Activated naive CD4-positive, alpha-beta T cell treated with anti-CD3 and anti-CD28 coated beads for 36 hours (primary cell): Measurements from ENCODE around the gene CSDE1. TPM values are rescaled to one million over a fixed set of nuclear protein-coding genes. Genes with fewer than 3 reads are reported as not detected.
"Not testable (repeated sequence)": the region's sequence is repeated elsewhere in the genome, so short reads cannot be mapped to it uniquely, and the experiment has no call there.

Experiments used
- CTCF ChIA-PET: fragments of 350-600 bp; sonication (Branson Sonifier 250); formaldehyde crosslinking; loops from one replicate; lab custom pipeline; 2021; ENCODE audit warnings: antibody characterized with exemption; lab: Charles Lee
- DNase-seq: peaks from one replicate; pipeline ENCODE4 v3.0.0-alpha.2; 2020
- H3K27ac Mint-ChIP-seq: one replicate; pipeline ENCODE4 v1.8.0; 2021; ENCODE audit warnings: mild to moderate bottlenecking, mixed read lengths
- H3K27me3 Mint-ChIP-seq: one replicate; pipeline ENCODE4 v1.8.0; 2021; ENCODE audit warnings: low read depth, mixed read lengths
- H3K36me3 Mint-ChIP-seq: one replicate; pipeline ENCODE4 v1.8.0; 2021; ENCODE audit warnings: low read depth, mixed read lengths
- H3K4me1 Mint-ChIP-seq: one replicate; pipeline ENCODE4 v1.8.0; 2021; ENCODE audit warnings: low read depth, mixed read lengths
- H3K4me3 Mint-ChIP-seq: one replicate; pipeline ENCODE4 v1.8.0; 2021; ENCODE audit warnings: mild to moderate bottlenecking, moderate library complexity, mixed read lengths
- H3K9me3 Mint-ChIP-seq: one replicate; pipeline ENCODE4 v1.8.0; 2021; ENCODE audit warnings: mixed read lengths
- intact Hi-C: fragments of 100-400 bp; cut with micrococcal nuclease; formaldehyde crosslinking; loops from one replicate; pipeline ENCODE4 v1.15.1; 2023
- total RNA-seq, 2 experiments: library from RNA; stranded (reverse); gene quantifications; one replicate each; pipeline ENCODE4 v1.2.3, GENCODE V29; 2021

Gene CSDE1
- total RNA-seq, 2 experiments from 2014 or later, result 533 to 579 TPM

GRCh38 chr1:114764689-114765088 is 6.9 kb upstream of the CSDE1 start:
- Mint-ChIP-seq H3K27me3 (no peaks in the 10 kb centered on the region), H3K36me3 (peaks cover 4% of the 10 kb centered on the region), H3K4me3 (no peak overlapping the region), H3K4me1 (no peaks in the 10 kb centered on the region), H3K9me3 (peaks cover 5% of the 10 kb centered on the region), H3K27ac (no peak overlapping the region)
- CTCF ChIA-PET, result no interaction called here
- no peak for DNase-seq
- intact Hi-C loops, result no loop called here

GRCh38 chr1:114758256-114758832 is 560 bp upstream of the CSDE1 start:
- intact Hi-C loops, result loop anchor here (1.0 to 5.0 kb wide), 4 partner anchors 291 to 1366 kb away; partner anchors contain the start of genes MAGI3 and RSBN1
- Mint-ChIP-seq H3K36me3 (peaks cover 21% of the 10 kb centered on the region), H3K9me3 (peaks cover 3% of the 10 kb centered on the region), H3K4me1 (peaks cover 44% of the 10 kb centered on the region), H3K4me3 (peak overlapping the region; percentile 99), H3K27me3 (no peaks in the 10 kb centered on the region), H3K27ac (peak overlapping the region; percentile 100)
- CTCF ChIA-PET, result no interaction called here
- no peak for DNase-seq

- Mint-ChIP-seq H3K27ac (peak overlapping the region; percentile 100), H3K9me3 (no peaks in the 10 kb centered on the region), H3K4me3 (peak overlapping the region; percentile 99), H3K4me1 (peaks cover 56% of the 10 kb centered on the region), H3K27me3 (no peaks in the 10 kb centered on the region), H3K36me3 (peaks cover 20% of the 10 kb centered on the region)
- intact Hi-C loops, result loop anchor here (1.0 to 5.0 kb wide), 14 partner anchors 11 to 1618 kb away; partner anchors contain the start of genes BCAS2, DENND2C, MAGI3 and NRAS
- DNase-seq, result peak; percentile 30
- CTCF ChIA-PET, result no interaction called here
Measured at GRCh38 chr1:114756949-114757454, 782 bp downstream of the CSDE1 start.

GRCh38 chr1:114756009-114756892 is 1.5 kb downstream of the CSDE1 start:
- H3K9me3 Mint-ChIP-seq, result no peaks in the 10 kb centered on the region
- H3K36me3 Mint-ChIP-seq, result peaks cover 20% of the 10 kb centered on the region
- CTCF ChIA-PET, result interaction anchor here (0.6 kb wide), 1 partner anchor 8 kb away, joined by 5 read pairs; no protein-coding TSS in a partner anchor
- peak; percentile 8 for DNase-seq
- peak overlapping the region; percentile 99 for H3K4me3 Mint-ChIP-seq
- H3K27me3 Mint-ChIP-seq, result no peaks in the 10 kb centered on the region
- H3K27ac Mint-ChIP-seq, result peak overlapping the region; percentile 100
- peaks cover 64% of the 10 kb centered on the region for H3K4me1 Mint-ChIP-seq
- intact Hi-C loops, result loop anchor here (2.0 to 5.0 kb wide), 7 partner anchors 289 to 1619 kb away; partner anchors contain the start of genes MAGI3 and RSBN1

GRCh38 chr1:114755006-114755931 is 2.5 kb downstream of the CSDE1 start:
- H3K4me3 Mint-ChIP-seq, result peak overlapping the region; percentile 99
- intact Hi-C loops, result loop anchor here (5.0 kb wide), 3 partner anchors 288 to 1363 kb away; partner anchors contain the start of genes MAGI3 and RSBN1
- H3K4me1 Mint-ChIP-seq, result peaks cover 73% of the 10 kb centered on the region

GRCh38 chr1:114753702-114754101 is 4.1 kb downstream of the CSDE1 start:
- peak overlapping the region; percentile 76 for H3K27ac Mint-ChIP-seq
- DNase-seq, result peak; percentile 17
- H3K4me1 Mint-ChIP-seq, result peaks cover 83% of the 10 kb centered on the region
- peak overlapping the region; percentile 52 for H3K4me3 Mint-ChIP-seq
- intact Hi-C loops, H3K9me3 Mint-ChIP-seq, CTCF ChIA-PET, H3K27me3 Mint-ChIP-seq: not testable (repeated sequence)
- peaks cover 32% of the 10 kb centered on the region for H3K36me3 Mint-ChIP-seq

More at GRCh38 chr1:114755006-114755931, 2.5 kb downstream of the CSDE1 start:
- Mint-ChIP-seq H3K9me3 (no peaks in the 10 kb centered on the region), H3K27me3 (no peaks in the 10 kb centered on the region), H3K27ac (peak overlapping the region; percentile 100), H3K36me3 (peaks cover 22% of the 10 kb centered on the region)
- no peak for DNase-seq
- CTCF ChIA-PET, result no interaction called here

GRCh38 chr1:114753143-114753542 is 4.6 kb downstream of the CSDE1 start:
- Mint-ChIP-seq H3K27ac (no peak overlapping the region), H3K27me3 (no peaks in the 10 kb centered on the region), H3K4me3 (no peak overlapping the region), H3K36me3 (peaks cover 38% of the 10 kb centered on the region), H3K9me3 (no peaks in the 10 kb centered on the region), H3K4me1 (peaks cover 83% of the 10 kb centered on the region)
- CTCF ChIA-PET, result no interaction called here
- no peak for DNase-seq
- intact Hi-C loops, result no loop called here

GRCh38 chr1:114750780-114751179 is 7.0 kb downstream of the CSDE1 start:
- no peaks in the 10 kb centered on the region for H3K9me3 Mint-ChIP-seq
- no peak overlapping the region for H3K4me3 Mint-ChIP-seq
- DNase-seq, result no peak
- H3K36me3 Mint-ChIP-seq, result peaks cover 29% of the 10 kb centered on the region
- CTCF ChIA-PET, result interaction anchor here (0.6 kb wide), 1 partner anchor 1705 kb away, joined by 4 read pairs; no protein-coding TSS in a partner anchor
- H3K27me3 Mint-ChIP-seq, result no peaks in the 10 kb centered on the region
- intact Hi-C loops, result no loop called here
- H3K27ac Mint-ChIP-seq, result no peak overlapping the region
- H3K4me1 Mint-ChIP-seq, result peaks cover 88% of the 10 kb centered on the region

GRCh38 chr1:114749835-114750234 is 7.9 kb downstream of the CSDE1 start:
- intact Hi-C loops, result loop anchor here (5.0 kb wide), 1 partner anchor 32 kb away; the partner anchor contains the start of gene SIKE1
- H3K36me3 Mint-ChIP-seq, result peaks cover 28% of the 10 kb centered on the region
- H3K27me3 Mint-ChIP-seq, result no peaks in the 10 kb centered on the region
- H3K4me1 Mint-ChIP-seq, result peaks cover 86% of the 10 kb centered on the region
- no peak for DNase-seq
- H3K9me3 Mint-ChIP-seq, result no peaks in the 10 kb centered on the region
- no peak overlapping the region for H3K27ac Mint-ChIP-seq
- CTCF ChIA-PET, result interaction anchor here (0.8 kb wide), 1 partner anchor 170 kb away, joined by 3 read pairs; no protein-coding TSS in a partner anchor
- no peak overlapping the region for H3K4me3 Mint-ChIP-seq

GRCh38 chr1:114746450-114747121 is 11.2 kb downstream of the CSDE1 start:
- H3K27me3 Mint-ChIP-seq, result no peaks in the 10 kb centered on the region
- intact Hi-C loops, result loop anchor here (1.0 to 5.0 kb wide), 4 partner anchors 11 to 36 kb away; partner anchors contain the start of genes CSDE1, NRAS and SIKE1
- H3K4me1 Mint-ChIP-seq, result peaks cover 77% of the 10 kb centered on the region
- no peaks in the 10 kb centered on the region for H3K9me3 Mint-ChIP-seq
- DNase-seq, result peak; percentile 64
- no peak overlapping the region for H3K27ac Mint-ChIP-seq
- H3K36me3 Mint-ChIP-seq, result peaks cover 43% of the 10 kb centered on the region
- no peak overlapping the region for H3K4me3 Mint-ChIP-seq
- CTCF ChIA-PET, result no interaction called here

GRCh38 chr1:114745291-114745690 is 12.5 kb downstream of the CSDE1 start:
- intact Hi-C loops, result loop anchor here (5.0 kb wide), 1 partner anchor 37 kb away; the partner anchor contains the start of gene SIKE1
- peaks cover 45% of the 10 kb centered on the region for H3K36me3 Mint-ChIP-seq
- DNase-seq, result peak; percentile 14
- CTCF ChIA-PET, result no interaction called here
- peaks cover 74% of the 10 kb centered on the region for H3K4me1 Mint-ChIP-seq
- no peak overlapping the region for H3K4me3 Mint-ChIP-seq
- H3K27me3 Mint-ChIP-seq, result no peaks in the 10 kb centered on the region
- no peaks in the 10 kb centered on the region for H3K9me3 Mint-ChIP-seq
- no peak overlapping the region for H3K27ac Mint-ChIP-seq
